ENCODE results near the gene ALDH1A1. TPM values are rescaled to one million over a fixed set of nuclear protein-coding genes. Genes with fewer than 3 reads are reported as not detected.

The ALDH1A1 gene
- polyA plus RNA-seq, 1 of the 3 experiments (the other 2 are of a cell fraction): 0.03 TPM

- Histone ChIP-seq H3K4me1 (ENCODE audit: control insufficient read depth in 1 of 2, insufficient read depth in 2 of 2, low read depth in 1 of 2, low read length in 1 of 2) (no peaks in the 10 kb centered on the region), H3K27ac (ENCODE audit: low read depth in 2 of 2, low read length in 1 of 2) (no peak overlapping the region), H3K9ac (no peak overlapping the region), H2AFZ (ENCODE audit: low read depth) (no peak overlapping the region), H3K27me3 (ENCODE audit: insufficient read depth) (no peaks in the 10 kb centered on the region), H3K9me3 (no peaks in the 10 kb centered on the region), H4K20me1 (ENCODE audit: insufficient read depth) (no peaks in the 10 kb centered on the region), H3K79me2 (ENCODE audit: insufficient read depth) (no peaks in the 10 kb centered on the region), H3K4me2 (no peak overlapping the region), H3K36me3 (replicated peaks in 1 of 2; ENCODE audit: control insufficient read depth in 1 of 2, insufficient read depth in 2 of 2, low read length in 1 of 2) (no peaks in the 10 kb centered on the region), H3K9me2 (no peaks in the 10 kb centered on the region), H3F3A (replicated peaks; ENCODE audit: insufficient read depth) (no peaks in the 10 kb centered on the region), H3K4me3 (ENCODE audit: low read depth in 2 of 2, low read length in 1 of 2) (no peak overlapping the region)
- 13% methylated on average over 1 of the region's 1 CpG for WGBS (ENCODE audit: low lambda C conversion rate)
- TF ChIP-seq FOSL2 (IDR thresholded peaks at IDR 0.05; ENCODE audit: borderline replicate concordance, low read depth) (no peak), FOXM1 (IDR thresholded peaks at IDR 0.05; ENCODE audit: low read depth) (no peak), RXRA (IDR thresholded peaks at IDR 0.05; ENCODE audit: borderline replicate concordance, low read depth) (no peak), MAX (IDR thresholded peaks at IDR 0.05; ENCODE audit: low read depth) (no peak), ELF1 (IDR thresholded peaks at IDR 0.05) (no peak), TEAD4 (IDR thresholded peaks at IDR 0.05; ENCODE audit: borderline replicate concordance, insufficient read depth) (no peak), USF1 (IDR thresholded peaks at IDR 0.05; ENCODE audit: borderline replicate concordance, low read depth) (no peak), USF2 (IDR thresholded peaks at IDR 0.05; ENCODE audit: borderline replicate concordance, low read depth, low read length) (no peak), CHD2 (IDR thresholded peaks at IDR 0.05; ENCODE audit: low read length, partially characterized antibody) (no peak), ZBTB33 (IDR thresholded peaks at IDR 0.05; ENCODE audit: borderline replicate concordance, low read depth) (no peak), EP300 (IDR thresholded peaks at IDR 0.05; ENCODE audit: borderline replicate concordance in 1 of 2, low read depth in 1 of 2, low read length in 1 of 2) (no peak), SMC3 (IDR thresholded peaks at IDR 0.05; ENCODE audit: low read depth, low read length) (no peak), TCF12 (IDR thresholded peaks at IDR 0.05) (no peak), MEF2A (IDR thresholded peaks at IDR 0.05; ENCODE audit: borderline replicate concordance, low read depth) (no peak), GABPA (IDR thresholded peaks at IDR 0.05; ENCODE audit: low read depth) (no peak), IRF3 (IDR thresholded peaks at IDR 0.05; ENCODE audit: low read depth, low read length) (no peak)
- CTCF ChIA-PET: no interaction called here
- no peak for DNase-seq
- POLR2A ChIA-PET: no interaction called here
These were observed 66.5 kb downstream of the ALDH1A1 start for GRCh38 chr9:72886386-72886785.
